HCT116 (cell line): ENCODE measurements around the gene CWC22. TPM values are rescaled to one million over a fixed set of nuclear protein-coding genes. Genes with fewer than 3 reads are reported as not detected.

Experiments used
- ATAC-seq: fragments of 200-7000 bp; cut with Tn5 transposase; 2 replicates; pipeline ENCODE4 v1.9.1; 2020; ENCODE audit warnings: mild to moderate bottlenecking, moderate library complexity
- BruUV-seq: library from RNA; stranded (reverse); fragments of 400-500 nt; replicated peaks from 2 replicates; lab custom pipeline; 2021; lab: Mats Ljungman, UMichigan
- CTCF ChIA-PET: fragments of 300-600 bp; sonication (Branson Sonifier 250); formaldehyde crosslinking; loops from one replicate; lab custom pipeline; 2021; ENCODE audit warnings: antibody characterized with exemption; lab: Charles Lee
- POLR2A ChIA-PET: fragments of 300-600, 350-600 bp; sonication (Branson Sonifier 250); formaldehyde crosslinking; loops from one replicate; lab custom pipeline; 2021; ENCODE audit warnings: antibody characterized with exemption; lab: Charles Lee
- RAD21 ChIA-PET, 2 experiments: fragments of 300-600 bp; sonication (Branson Sonifier 250); formaldehyde crosslinking; loops; one replicate each; lab custom pipeline; 2023; ENCODE audit warnings: low total read pairs in 2 of 2; ENCODE audit not compliant: uncharacterized antibody in 2 of 2, unreplicated experiment in 2 of 2, low non-redundant PET in 1 of 2; lab: Charles Lee
- DNase-seq: peaks from one replicate; pipeline ENCODE4 v3.0.0-alpha.2; 2010; ENCODE audit warnings: low read depth, low spot score
- H2AFZ ChIP-seq: fragments of 200-600 bp; shearing (Covaris generic), sonication (generic); 2 replicates; pipeline ENCODE4 v1.6.1; 2017; ENCODE audit warnings: low read depth, mixed run types, mixed read lengths, antibody characterized with exemption, low read length; ENCODE audit not compliant: poor library complexity, severe bottlenecking
- H3K27ac ChIP-seq: 2 replicates; pipeline ENCODE4 v1.5.1; 2012; ENCODE audit warnings: low read depth, low read length
- H3K27me3 ChIP-seq: fragments of 200-600 bp; sonication (generic); 2 replicates; pipeline ENCODE4 v1.6.1; 2016; ENCODE audit warnings: mixed run types, low read length, mixed read lengths; ENCODE audit not compliant: insufficient read depth
- H3K36me3 ChIP-seq, 2 experiments: fragments of 200-500 bp in 1 of 2; fragments of 200-600 bp in 1 of 2; sonication (Bioruptor generic) in 1 of 2; sonication (generic) in 1 of 2; 2 replicates each; pipeline versions ENCODE4 v1.5.1 to v1.6.1; 2014 to 2016; ENCODE audit warnings: low read length in 2 of 2, inconsistent platforms in 1 of 2, mixed read lengths in 1 of 2, mixed run types in 1 of 2; ENCODE audit not compliant: insufficient read depth in 2 of 2, control insufficient read depth in 1 of 2
- H3K4me1 ChIP-seq, 2 experiments: fragments of 200-600 bp in 1 of 2; sonication (generic) in 1 of 2; 2 replicates each; pipeline versions ENCODE4 v1.5.1 to v1.6.1; 2012 to 2017; ENCODE audit warnings: low read length in 2 of 2, inconsistent platforms in 1 of 2, mild to moderate bottlenecking in 1 of 2, mixed read lengths in 1 of 2, mixed run types in 1 of 2, moderate library complexity in 1 of 2; ENCODE audit not compliant: insufficient read depth in 2 of 2, control insufficient read depth in 1 of 2
- H3K4me2 ChIP-seq: fragments of 200-600 bp; sonication (generic); 2 replicates; pipeline ENCODE4 v1.6.1; 2017; ENCODE audit warnings: mixed run types, low read length, mixed read lengths
- H3K4me3 ChIP-seq, 2 experiments: fragments of 200-600 bp in 1 of 2; sonication (generic) in 1 of 2; replicated peaks in 1 of 2; 2 replicates each; pipeline ENCODE4 v1.5.1; 2011 to 2016; ENCODE audit warnings: low read length in 2 of 2, control low read depth in 1 of 2, low read depth in 1 of 2, mild to moderate bottlenecking in 1 of 2, mixed read lengths in 1 of 2, mixed run types in 1 of 2
- H3K79me2 ChIP-seq: fragments of 200-600 bp; sonication (generic); 2 replicates; pipeline ENCODE4 v1.6.1; 2017; ENCODE audit warnings: mild to moderate bottlenecking, mixed run types, low read length, moderate library complexity, mixed read lengths; ENCODE audit not compliant: insufficient read depth
- H3K9ac ChIP-seq: fragments of 200-600 bp; sonication (generic); 2 replicates; pipeline ENCODE4 v1.6.1; 2016; ENCODE audit warnings: low read length, mixed read lengths
- H3K9me2 ChIP-seq: fragments of 200-600 bp; sonication (generic), shearing (Covaris generic); 2 replicates; pipeline ENCODE4 v1.6.1; 2017; ENCODE audit warnings: mixed run types, mild to moderate bottlenecking, moderate library complexity; ENCODE audit not compliant: insufficient read depth
- H3K9me3 ChIP-seq, 2 experiments: fragments of 200-500 bp in 1 of 2; fragments of 200-600 bp in 1 of 2; sonication (Bioruptor generic) in 1 of 2; sonication (generic) in 1 of 2; 2 replicates each; pipeline ENCODE4 v1.6.1; 2014 to 2017; ENCODE audit warnings: low read length in 2 of 2, mixed read lengths in 2 of 2, inconsistent platforms in 1 of 2, low read depth in 1 of 2, mild to moderate bottlenecking in 1 of 2, mixed run types in 1 of 2, moderate library complexity in 1 of 2; ENCODE audit not compliant: control insufficient read depth in 1 of 2, insufficient read depth in 1 of 2
- H4K20me1 ChIP-seq: fragments of 200-600 bp; sonication (generic), shearing (Covaris generic); 2 replicates; pipeline ENCODE4 v1.6.1; 2017; ENCODE audit warnings: mixed run types, mild to moderate bottlenecking, moderate library complexity; ENCODE audit not compliant: insufficient read depth
- CEBPB ChIP-seq: IDR thresholded peaks from 2 replicates; pipeline ENCODE4 v1.6.1; 2012; ENCODE audit warnings: low read depth
- EGR1 ChIP-seq: IDR thresholded peaks from 2 replicates; pipeline ENCODE4 v1.6.1; 2012; ENCODE audit warnings: low read depth
- EZH2 ChIP-seq: fragments of 200-600 bp; sonication (generic); IDR thresholded peaks from 2 replicates; pipeline ENCODE4 v1.6.1; 2017; ENCODE audit warnings: antibody characterized with exemption, mixed run types
- EZH2phosphoT487 ChIP-seq: fragments of 200-600 bp; IDR thresholded peaks from 2 replicates; pipeline ENCODE4 v1.6.1; 2018; ENCODE audit warnings: antibody characterized with exemption, borderline replicate concordance
- FOSL1 ChIP-seq: IDR thresholded peaks from 2 replicates; pipeline ENCODE4 v1.6.1; 2012; ENCODE audit warnings: low read depth
- POLR2A ChIP-seq: IDR thresholded peaks from 2 replicates; pipeline ENCODE4 v1.7.0; 2011; ENCODE audit warnings: borderline replicate concordance; ENCODE audit not compliant: insufficient read depth, insufficient read length; ENCODE audit errors: extremely low read depth
- POLR2AphosphoS5 ChIP-seq: IDR thresholded peaks from 2 replicates; pipeline ENCODE4 v1.6.1; 2011; ENCODE audit warnings: mild to moderate bottlenecking, low read depth, low read length, moderate library complexity
- RAD21 ChIP-seq: IDR thresholded peaks from 2 replicates; pipeline ENCODE4 v1.6.1; 2012; ENCODE audit warnings: low read depth, mild to moderate bottlenecking
- SIN3A ChIP-seq: IDR thresholded peaks from 2 replicates; pipeline ENCODE4 v1.6.1; 2012; ENCODE audit warnings: low read depth
- SRF ChIP-seq: IDR thresholded peaks from 2 replicates; pipeline ENCODE4 v1.6.1; 2012; ENCODE audit warnings: low read depth
- TCF7L2 ChIP-seq: IDR thresholded peaks from 2 replicates; pipeline ENCODE4 v1.7.0; 2011; ENCODE audit warnings: borderline replicate concordance, inconsistent platforms; ENCODE audit not compliant: insufficient read depth, insufficient read length; ENCODE audit errors: extremely low read depth
- YY1 ChIP-seq: IDR thresholded peaks from 2 replicates; pipeline ENCODE4 v1.6.1; 2011; ENCODE audit warnings: low read length, low read depth, moderate library complexity, mild to moderate bottlenecking; ENCODE audit not compliant: insufficient replicate concordance; ENCODE audit errors: extremely low read depth
- ZFX ChIP-seq: fragments of 450-650 bp; IDR thresholded peaks from 2 replicates; pipeline ENCODE4 v1.6.1; 2017
- ZNF274 ChIP-seq: fragments of 200-500 bp; sonication (Bioruptor generic); IDR thresholded peaks from 2 replicates; pipeline ENCODE4 v1.6.1; 2014; ENCODE audit warnings: mild to moderate bottlenecking, low read depth, low read length, inconsistent platforms
- intact Hi-C: fragments of 100-400 bp; cut with micrococcal nuclease; formaldehyde crosslinking; loops from 2 replicates; pipeline ENCODE4 v1.10.0; 2022
- total RNA-seq: library from RNA; stranded (reverse); gene quantifications from one replicate; pipeline ENCODE4 v1.2.1, GENCODE V29; 2021; ENCODE audit not compliant: unreplicated experiment
- TF ChIP-seq, protein P1 (sequence below), 3 experiments: fragments of 200-600 bp in 1 of 3; sonication (generic) in 1 of 3; IDR thresholded peaks in 2 of 3; conservative IDR thresholded peaks in 1 of 3; 2 replicates each; pipeline ENCODE4 v1.5.1; 2012 to 2017; ENCODE audit warnings: low read depth in 2 of 3, low read length in 2 of 3, antibody characterized with exemption in 1 of 3, borderline replicate concordance in 1 of 3, control low read depth in 1 of 3, mild to moderate bottlenecking in 1 of 3, mixed read lengths in 1 of 3, mixed run types in 1 of 3, moderate library complexity in 1 of 3; ENCODE audit not compliant: insufficient read depth in 1 of 3
- TF ChIP-seq, protein P2 (sequence below): IDR thresholded peaks from 2 replicates; pipeline ENCODE4 v1.6.1; 2012
- TF ChIP-seq, protein P3 (sequence below): IDR thresholded peaks from 2 replicates; pipeline ENCODE4 v1.6.1; 2011; ENCODE audit warnings: mild to moderate bottlenecking, low read length, moderate library complexity; ENCODE audit not compliant: insufficient replicate concordance; ENCODE audit errors: extremely low read depth
- TF ChIP-seq, protein P4 (sequence below): IDR thresholded peaks from 2 replicates; pipeline ENCODE4 v1.6.1; 2012

Gene CWC22
- total RNA-seq, 1 experiment from 2014 or later, result 24.7 TPM

DNA sequence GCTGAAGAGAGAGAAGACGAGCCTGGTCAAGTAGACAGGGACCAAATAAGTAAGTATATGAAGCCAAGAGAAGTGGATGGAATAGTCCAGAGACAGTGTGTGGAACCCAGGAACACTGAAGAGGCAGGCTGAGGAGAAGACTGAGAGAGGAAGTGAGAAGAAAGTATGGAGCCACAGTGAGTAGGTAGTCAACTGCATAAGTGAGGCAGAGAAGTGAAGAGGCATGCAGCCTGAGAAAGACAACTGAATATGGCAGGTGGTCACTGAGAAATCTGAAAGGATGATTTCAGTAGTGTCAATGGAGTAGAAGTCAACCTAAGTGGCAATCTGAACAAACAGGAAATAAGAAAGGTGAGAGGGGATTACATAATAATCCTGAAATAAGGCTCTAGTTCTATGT is 55.4 kb downstream of the CWC22 start:
- no peak for DNase-seq
- H2AFZ ChIP-seq, result no peak overlapping the region
- no peaks in the 10 kb centered on the region for H3K4me1 ChIP-seq
- H3K4me3 ChIP-seq, result no peak overlapping the region
- ChIA-PET RAD21 (no interaction called here), CTCF (no interaction called here)
- H4K20me1 ChIP-seq, result no peaks in the 10 kb centered on the region
- H3K79me2 ChIP-seq, result no peaks in the 10 kb centered on the region
- H3K9me3 ChIP-seq, result no peaks in the 10 kb centered on the region
- H3K27ac ChIP-seq, result no peak overlapping the region
- no peak for ATAC-seq
- H3K9me2 ChIP-seq, result no peaks in the 10 kb centered on the region
- H3K27me3 ChIP-seq, result no peaks in the 10 kb centered on the region
- no peak overlapping the region for H3K4me2 ChIP-seq
- no TSS peak for BruUV-seq
- H3K9ac ChIP-seq, result no peak overlapping the region
- peaks cover 28 to 37% of the 10 kb centered on the region in 2 experiments for H3K36me3 ChIP-seq
- TF ChIP-seq, protein P1, sequence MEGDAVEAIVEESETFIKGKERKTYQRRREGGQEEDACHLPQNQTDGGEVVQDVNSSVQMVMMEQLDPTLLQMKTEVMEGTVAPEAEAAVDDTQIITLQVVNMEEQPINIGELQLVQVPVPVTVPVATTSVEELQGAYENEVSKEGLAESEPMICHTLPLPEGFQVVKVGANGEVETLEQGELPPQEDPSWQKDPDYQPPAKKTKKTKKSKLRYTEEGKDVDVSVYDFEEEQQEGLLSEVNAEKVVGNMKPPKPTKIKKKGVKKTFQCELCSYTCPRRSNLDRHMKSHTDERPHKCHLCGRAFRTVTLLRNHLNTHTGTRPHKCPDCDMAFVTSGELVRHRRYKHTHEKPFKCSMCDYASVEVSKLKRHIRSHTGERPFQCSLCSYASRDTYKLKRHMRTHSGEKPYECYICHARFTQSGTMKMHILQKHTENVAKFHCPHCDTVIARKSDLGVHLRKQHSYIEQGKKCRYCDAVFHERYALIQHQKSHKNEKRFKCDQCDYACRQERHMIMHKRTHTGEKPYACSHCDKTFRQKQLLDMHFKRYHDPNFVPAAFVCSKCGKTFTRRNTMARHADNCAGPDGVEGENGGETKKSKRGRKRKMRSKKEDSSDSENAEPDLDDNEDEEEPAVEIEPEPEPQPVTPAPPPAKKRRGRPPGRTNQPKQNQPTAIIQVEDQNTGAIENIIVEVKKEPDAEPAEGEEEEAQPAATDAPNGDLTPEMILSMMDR (IDR thresholded peaks at IDR 0.05 in 2 of 3, conservative IDR thresholded peaks at IDR 0.05 in 1 of 3; ENCODE audit: borderline replicate concordance in 1 of 3, insufficient read depth in 1 of 3, low read depth in 2 of 3, low read length in 2 of 3), result no peak
- no peak for TF ChIP-seq TCF7L2
- TF ChIP-seq EGR1, result no peak
- TF ChIP-seq EZH2phosphoT487, result no peak
- TF ChIP-seq, protein P2, sequence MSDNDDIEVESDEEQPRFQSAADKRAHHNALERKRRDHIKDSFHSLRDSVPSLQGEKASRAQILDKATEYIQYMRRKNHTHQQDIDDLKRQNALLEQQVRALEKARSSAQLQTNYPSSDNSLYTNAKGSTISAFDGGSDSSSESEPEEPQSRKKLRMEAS, result no peak
- no peak for TF ChIP-seq SIN3A
- no peak for TF ChIP-seq CEBPB
- no peak for TF ChIP-seq YY1
- no peak for TF ChIP-seq FOSL1
- TF ChIP-seq, protein P3, sequence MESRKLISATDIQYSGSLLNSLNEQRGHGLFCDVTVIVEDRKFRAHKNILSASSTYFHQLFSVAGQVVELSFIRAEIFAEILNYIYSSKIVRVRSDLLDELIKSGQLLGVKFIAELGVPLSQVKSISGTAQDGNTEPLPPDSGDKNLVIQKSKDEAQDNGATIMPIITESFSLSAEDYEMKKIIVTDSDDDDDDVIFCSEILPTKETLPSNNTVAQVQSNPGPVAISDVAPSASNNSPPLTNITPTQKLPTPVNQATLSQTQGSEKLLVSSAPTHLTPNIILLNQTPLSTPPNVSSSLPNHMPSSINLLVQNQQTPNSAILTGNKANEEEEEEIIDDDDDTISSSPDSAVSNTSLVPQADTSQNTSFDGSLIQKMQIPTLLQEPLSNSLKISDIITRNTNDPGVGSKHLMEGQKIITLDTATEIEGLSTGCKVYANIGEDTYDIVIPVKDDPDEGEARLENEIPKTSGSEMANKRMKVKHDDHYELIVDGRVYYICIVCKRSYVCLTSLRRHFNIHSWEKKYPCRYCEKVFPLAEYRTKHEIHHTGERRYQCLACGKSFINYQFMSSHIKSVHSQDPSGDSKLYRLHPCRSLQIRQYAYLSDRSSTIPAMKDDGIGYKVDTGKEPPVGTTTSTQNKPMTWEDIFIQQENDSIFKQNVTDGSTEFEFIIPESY, result no peak
- TF ChIP-seq POLR2AphosphoS5, result no peak
- no peak for TF ChIP-seq ZFX
- no peak for TF ChIP-seq ZNF274
- no peak for TF ChIP-seq EZH2
- TF ChIP-seq POLR2A, result no peak
- TF ChIP-seq, protein P4, sequence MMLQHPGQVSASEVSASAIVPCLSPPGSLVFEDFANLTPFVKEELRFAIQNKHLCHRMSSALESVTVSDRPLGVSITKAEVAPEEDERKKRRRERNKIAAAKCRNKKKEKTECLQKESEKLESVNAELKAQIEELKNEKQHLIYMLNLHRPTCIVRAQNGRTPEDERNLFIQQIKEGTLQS, result no peak
- TF ChIP-seq RAD21, result no peak
- TF ChIP-seq SRF, result no peak
- TF ChIP-seq, all 23 proteins: peak for 0
- intact Hi-C loops, result no loop called here
- POLR2A ChIA-PET, result no interaction called here
